HEK293 (cell line): Measurements from ENCODE around the gene TPST2.

ENCODE experiments used
- BCL11B ChIP-seq: fragments of 450-650 bp; formaldehyde crosslinking; IDR thresholded peaks from 2 replicates; pipeline ENCODE4 v1.5.1; 2016; ENCODE audit warnings: low read depth, missing biosample characterization, missing genetic modification characterization
- FEZF1 ChIP-seq: fragments of 450-650 bp; formaldehyde crosslinking; IDR thresholded peaks from 2 replicates; pipeline ENCODE4 v1.5.1; 2016; ENCODE audit warnings: missing biosample characterization, missing genetic modification characterization
- MYNN ChIP-seq: fragments of 450-650 bp; formaldehyde crosslinking; IDR thresholded peaks from 2 replicates; pipeline ENCODE4 v1.5.1; 2016; ENCODE audit warnings: missing biosample characterization, missing genetic modification characterization, borderline replicate concordance
- MZF1 ChIP-seq: fragments of 450-650 bp; formaldehyde crosslinking; IDR thresholded peaks from 2 replicates; pipeline ENCODE4 v1.5.1; 2017; ENCODE audit warnings: missing biosample characterization, missing genetic modification characterization, borderline replicate concordance
- SETDB1 ChIP-seq: IDR thresholded peaks from one replicate; pipeline ENCODE4 v1.6.1; 2017; ENCODE audit warnings: mild to moderate bottlenecking, low read length, moderate library complexity, mixed read lengths; ENCODE audit not compliant: insufficient read length
- ZBTB20 ChIP-seq: fragments of 450-650 bp; formaldehyde crosslinking; IDR thresholded peaks from 2 replicates; pipeline ENCODE4 v1.5.1; 2016; ENCODE audit warnings: missing biosample characterization, missing genetic modification characterization
- ZBTB44 ChIP-seq: fragments of 450-650 bp; IDR thresholded peaks from 2 replicates; pipeline ENCODE4 v1.5.1; 2018; ENCODE audit warnings: missing biosample characterization, mild to moderate bottlenecking, missing genetic modification characterization
- ZEB2 ChIP-seq: fragments of 450-650 bp; formaldehyde crosslinking; IDR thresholded peaks from 2 replicates; pipeline ENCODE4 v1.5.1; 2016; ENCODE audit warnings: missing biosample characterization, missing genetic modification characterization
- ZFP3 ChIP-seq: fragments of 450-650 bp; formaldehyde crosslinking; IDR thresholded peaks from 2 replicates; pipeline ENCODE4 v1.5.1; 2016; ENCODE audit warnings: low read depth, missing biosample characterization, missing genetic modification characterization
- ZFP69B ChIP-seq: fragments of 450-650 bp; formaldehyde crosslinking; IDR thresholded peaks from 2 replicates; pipeline ENCODE4 v1.5.1; 2016; ENCODE audit warnings: missing biosample characterization, missing genetic modification characterization
- ZNF175 ChIP-seq: fragments of 450-650 bp; formaldehyde crosslinking; IDR thresholded peaks from 2 replicates; pipeline ENCODE4 v1.5.1; 2016; ENCODE audit warnings: missing biosample characterization, missing genetic modification characterization
- ZNF211 ChIP-seq: fragments of 450-650 bp; formaldehyde crosslinking; IDR thresholded peaks from 2 replicates; pipeline ENCODE4 v1.5.1; 2016; ENCODE audit warnings: low read depth, missing biosample characterization, missing genetic modification characterization
- ZNF23 ChIP-seq: fragments of 450-650 bp; formaldehyde crosslinking; IDR thresholded peaks from 2 replicates; pipeline ENCODE4 v1.5.1; 2016; ENCODE audit warnings: missing biosample characterization, missing genetic modification characterization, borderline replicate concordance
- ZNF248 ChIP-seq: fragments of 450-650 bp; formaldehyde crosslinking; IDR thresholded peaks from 2 replicates; pipeline ENCODE4 v1.5.1; 2017; ENCODE audit warnings: missing biosample characterization, missing genetic modification characterization
- ZNF302 ChIP-seq: fragments of 450-650 bp; formaldehyde crosslinking; IDR thresholded peaks from 2 replicates; pipeline ENCODE4 v1.5.1; 2016; ENCODE audit warnings: missing biosample characterization, missing genetic modification characterization, low read depth
- ZNF530 ChIP-seq: fragments of 450-650 bp; formaldehyde crosslinking; IDR thresholded peaks from 2 replicates; pipeline ENCODE4 v1.5.1; 2016; ENCODE audit warnings: low read depth, missing biosample characterization, missing genetic modification characterization
- ZNF544 ChIP-seq: fragments of 450-650 bp; formaldehyde crosslinking; IDR thresholded peaks from 2 replicates; pipeline ENCODE4 v1.5.0; 2017; ENCODE audit warnings: missing biosample characterization, missing genetic modification characterization
- ZNF558 ChIP-seq: fragments of 450-650 bp; formaldehyde crosslinking; IDR thresholded peaks from 2 replicates; pipeline ENCODE4 v1.5.1; 2016; ENCODE audit warnings: missing biosample characterization, missing genetic modification characterization
- ZNF624 ChIP-seq: fragments of 450-650 bp; formaldehyde crosslinking; IDR thresholded peaks from 2 replicates; pipeline ENCODE4 v1.5.1; 2017; ENCODE audit warnings: missing biosample characterization, missing genetic modification characterization
- ZNF639 ChIP-seq: fragments of 450-650 bp; formaldehyde crosslinking; IDR thresholded peaks from 2 replicates; pipeline ENCODE4 v1.5.1; 2016; ENCODE audit warnings: missing biosample characterization, missing genetic modification characterization
- ZNF654 ChIP-seq: fragments of 450-650 bp; formaldehyde crosslinking; IDR thresholded peaks from 2 replicates; pipeline ENCODE4 v1.5.1; 2016; ENCODE audit warnings: low read depth, missing biosample characterization, missing genetic modification characterization
- ZNF777 ChIP-seq: fragments of 450-650 bp; formaldehyde crosslinking; IDR thresholded peaks from 2 replicates; pipeline ENCODE4 v1.5.1; 2017; ENCODE audit warnings: missing biosample characterization, missing genetic modification characterization, borderline replicate concordance
- ZNF791 ChIP-seq: fragments of 450-650 bp; formaldehyde crosslinking; IDR thresholded peaks from 2 replicates; pipeline ENCODE4 v1.5.1; 2016; ENCODE audit warnings: missing biosample characterization, missing genetic modification characterization
- ZSCAN4 ChIP-seq: fragments of 450-650 bp; formaldehyde crosslinking; IDR thresholded peaks from 2 replicates; pipeline ENCODE4 v1.5.1; 2017; ENCODE audit warnings: missing biosample characterization, missing genetic modification characterization
- TF ChIP-seq, protein P1 (sequence below): fragments of 450-650 bp; formaldehyde crosslinking; IDR thresholded peaks from 2 replicates; pipeline ENCODE4 v1.5.1; 2016; ENCODE audit warnings: missing biosample characterization, missing genetic modification characterization
- TF ChIP-seq, protein P2 (sequence below): fragments of 450-650 bp; formaldehyde crosslinking; IDR thresholded peaks from 2 replicates; pipeline ENCODE4 v1.5.1; 2016; ENCODE audit warnings: missing biosample characterization, missing genetic modification characterization

TPST2 gene

GRCh38 chr22:26589845-26590736, at the start of gene TPST2 (continued):
- TF ChIP-seq ZNF302 (tag by site-specific recombination) (no peak), ZBTB44 (no peak), MYNN (tag by site-specific recombination) (no peak), ZNF175 (tag by site-specific recombination) (no peak), ZNF777 (tag by site-specific recombination) (no peak), SETDB1 (no peak), ZNF544 (tag by site-specific recombination) (no peak), ZFP3 (no peak), ZNF23 (tag by site-specific recombination) (no peak), ZNF639 (no peak), ZNF211 (no peak), FEZF1 (tag by site-specific recombination) (no peak), ZNF624 (tag by site-specific recombination) (no peak), ZBTB20 (tag by site-specific recombination) (peak; percentile 87), BCL11B (tag by site-specific recombination) (no peak), ZFP69B (tag by site-specific recombination) (no peak), ZEB2 (tag by site-specific recombination) (no peak), ZNF791 (tag by site-specific recombination) (no peak), ZSCAN4 (tag by site-specific recombination) (no peak), ZNF558 (tag by site-specific recombination) (no peak), ZNF654 (0 out of 2 replicates have a peak, but pooled peaks have one; percentile 8), ZNF530 (tag by site-specific recombination) (no peak), MZF1 (tag by site-specific recombination) (no peak), ZNF248 (no peak)
- TF ChIP-seq, protein P1, sequence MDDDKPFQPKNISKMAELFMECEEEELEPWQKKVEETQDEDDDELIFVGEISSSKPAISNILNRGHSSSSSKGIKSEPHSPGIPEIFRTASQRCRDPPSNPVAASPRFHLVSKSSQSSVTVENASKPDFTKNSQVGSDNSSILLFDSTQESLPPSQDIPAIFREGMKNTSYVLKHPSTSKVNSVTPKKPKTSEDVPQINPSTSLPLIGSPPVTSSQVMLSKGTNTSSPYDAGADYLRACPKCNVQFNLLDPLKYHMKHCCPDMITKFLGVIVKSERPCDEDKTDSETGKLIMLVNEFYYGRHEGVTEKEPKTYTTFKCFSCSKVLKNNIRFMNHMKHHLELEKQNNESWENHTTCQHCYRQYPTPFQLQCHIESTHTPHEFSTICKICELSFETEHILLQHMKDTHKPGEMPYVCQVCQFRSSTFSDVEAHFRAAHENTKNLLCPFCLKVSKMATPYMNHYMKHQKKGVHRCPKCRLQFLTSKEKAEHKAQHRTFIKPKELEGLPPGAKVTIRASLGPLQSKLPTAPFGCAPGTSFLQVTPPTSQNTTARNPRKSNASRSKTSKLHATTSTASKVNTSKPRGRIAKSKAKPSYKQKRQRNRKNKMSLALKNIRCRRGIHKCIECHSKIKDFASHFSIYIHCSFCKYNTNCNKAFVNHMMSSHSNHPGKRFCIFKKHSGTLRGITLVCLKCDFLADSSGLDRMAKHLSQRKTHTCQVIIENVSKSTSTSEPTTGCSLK (tag by site-specific recombination), result no peak
- TF ChIP-seq, protein P2, sequence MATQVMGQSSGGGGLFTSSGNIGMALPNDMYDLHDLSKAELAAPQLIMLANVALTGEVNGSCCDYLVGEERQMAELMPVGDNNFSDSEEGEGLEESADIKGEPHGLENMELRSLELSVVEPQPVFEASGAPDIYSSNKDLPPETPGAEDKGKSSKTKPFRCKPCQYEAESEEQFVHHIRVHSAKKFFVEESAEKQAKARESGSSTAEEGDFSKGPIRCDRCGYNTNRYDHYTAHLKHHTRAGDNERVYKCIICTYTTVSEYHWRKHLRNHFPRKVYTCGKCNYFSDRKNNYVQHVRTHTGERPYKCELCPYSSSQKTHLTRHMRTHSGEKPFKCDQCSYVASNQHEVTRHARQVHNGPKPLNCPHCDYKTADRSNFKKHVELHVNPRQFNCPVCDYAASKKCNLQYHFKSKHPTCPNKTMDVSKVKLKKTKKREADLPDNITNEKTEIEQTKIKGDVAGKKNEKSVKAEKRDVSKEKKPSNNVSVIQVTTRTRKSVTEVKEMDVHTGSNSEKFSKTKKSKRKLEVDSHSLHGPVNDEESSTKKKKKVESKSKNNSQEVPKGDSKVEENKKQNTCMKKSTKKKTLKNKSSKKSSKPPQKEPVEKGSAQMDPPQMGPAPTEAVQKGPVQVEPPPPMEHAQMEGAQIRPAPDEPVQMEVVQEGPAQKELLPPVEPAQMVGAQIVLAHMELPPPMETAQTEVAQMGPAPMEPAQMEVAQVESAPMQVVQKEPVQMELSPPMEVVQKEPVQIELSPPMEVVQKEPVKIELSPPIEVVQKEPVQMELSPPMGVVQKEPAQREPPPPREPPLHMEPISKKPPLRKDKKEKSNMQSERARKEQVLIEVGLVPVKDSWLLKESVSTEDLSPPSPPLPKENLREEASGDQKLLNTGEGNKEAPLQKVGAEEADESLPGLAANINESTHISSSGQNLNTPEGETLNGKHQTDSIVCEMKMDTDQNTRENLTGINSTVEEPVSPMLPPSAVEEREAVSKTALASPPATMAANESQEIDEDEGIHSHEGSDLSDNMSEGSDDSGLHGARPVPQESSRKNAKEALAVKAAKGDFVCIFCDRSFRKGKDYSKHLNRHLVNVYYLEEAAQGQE (tag by site-specific recombination), result no peak
